PFSK-1 (cell line): Measurements from ENCODE around the gene PACC1.

ENCODE experiments used
- REST ChIP-seq, 2 experiments: IDR thresholded peaks; 2 replicates each; pipeline versions ENCODE4 v1.6.1 to v1.8.0; 2011 to 2012; ENCODE audit warnings: low read depth in 2 of 2, low read length in 2 of 2, control low read depth in 1 of 2, inconsistent platforms in 1 of 2, mild to moderate bottlenecking in 1 of 2, moderate library complexity in 1 of 2; ENCODE audit not compliant: insufficient read depth in 1 of 2
- SIN3A ChIP-seq: IDR thresholded peaks from 2 replicates; pipeline ENCODE4 v1.6.1; 2012; ENCODE audit warnings: mild to moderate bottlenecking, low read length, moderate library complexity, borderline replicate concordance; ENCODE audit not compliant: insufficient read depth

GRCh38 chr1:212346601-212347000 lies 68.1 kb downstream of the PACC1 start:
- TF ChIP-seq REST (IDR thresholded peaks at IDR 0.05; ENCODE audit: insufficient read depth in 1 of 2, low read depth in 2 of 2, low read length in 2 of 2) (no peak), SIN3A (no peak)
